Measurements from ENCODE around the gene ZNF385C.

ZNF385C gene

DNA sequence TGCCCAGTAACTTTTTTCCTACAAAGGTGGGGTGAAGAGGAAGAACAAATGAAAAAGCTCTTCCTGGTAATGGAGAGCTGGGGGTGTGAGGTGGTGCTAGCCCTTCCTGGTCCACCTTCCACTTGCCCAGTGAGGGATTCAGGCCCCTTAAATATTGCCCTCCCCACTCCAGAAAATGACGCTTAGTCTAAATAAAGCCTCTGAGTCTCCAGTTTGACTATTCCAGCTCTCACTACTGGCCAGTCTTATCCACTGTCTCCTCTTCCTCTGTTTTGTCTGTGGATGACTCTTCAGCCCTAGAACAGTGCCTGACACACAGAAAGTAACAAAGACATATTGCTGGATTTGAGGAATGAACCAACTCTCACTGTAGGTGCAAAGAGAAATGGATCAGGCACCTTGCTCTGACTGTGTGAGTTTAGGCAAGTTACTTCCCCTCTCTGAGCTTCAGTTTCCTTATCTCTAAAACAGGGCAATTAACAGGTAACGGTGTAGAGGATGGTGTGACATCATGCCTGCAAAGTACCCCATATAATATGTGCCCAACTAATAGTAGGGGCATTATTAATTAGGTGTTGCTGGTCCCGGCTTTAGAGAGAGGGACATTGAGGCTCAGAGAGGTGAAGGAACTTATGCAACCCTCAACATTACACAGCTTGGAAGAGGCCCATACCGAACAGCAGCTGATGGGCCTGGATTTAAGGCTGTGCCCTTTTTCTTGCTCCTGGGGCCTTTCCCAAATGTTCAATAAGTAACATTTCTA is 21.3 kb downstream of the ZNF385C start:
- no peak for DNase-seq (ENCODE audit: low read depth)
- TF ChIP-seq, protein P1, sequence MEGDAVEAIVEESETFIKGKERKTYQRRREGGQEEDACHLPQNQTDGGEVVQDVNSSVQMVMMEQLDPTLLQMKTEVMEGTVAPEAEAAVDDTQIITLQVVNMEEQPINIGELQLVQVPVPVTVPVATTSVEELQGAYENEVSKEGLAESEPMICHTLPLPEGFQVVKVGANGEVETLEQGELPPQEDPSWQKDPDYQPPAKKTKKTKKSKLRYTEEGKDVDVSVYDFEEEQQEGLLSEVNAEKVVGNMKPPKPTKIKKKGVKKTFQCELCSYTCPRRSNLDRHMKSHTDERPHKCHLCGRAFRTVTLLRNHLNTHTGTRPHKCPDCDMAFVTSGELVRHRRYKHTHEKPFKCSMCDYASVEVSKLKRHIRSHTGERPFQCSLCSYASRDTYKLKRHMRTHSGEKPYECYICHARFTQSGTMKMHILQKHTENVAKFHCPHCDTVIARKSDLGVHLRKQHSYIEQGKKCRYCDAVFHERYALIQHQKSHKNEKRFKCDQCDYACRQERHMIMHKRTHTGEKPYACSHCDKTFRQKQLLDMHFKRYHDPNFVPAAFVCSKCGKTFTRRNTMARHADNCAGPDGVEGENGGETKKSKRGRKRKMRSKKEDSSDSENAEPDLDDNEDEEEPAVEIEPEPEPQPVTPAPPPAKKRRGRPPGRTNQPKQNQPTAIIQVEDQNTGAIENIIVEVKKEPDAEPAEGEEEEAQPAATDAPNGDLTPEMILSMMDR (IDR thresholded peaks at IDR 0.05; ENCODE audit: low read depth, low read length), result no peak
- TF ChIP-seq, protein P2, sequence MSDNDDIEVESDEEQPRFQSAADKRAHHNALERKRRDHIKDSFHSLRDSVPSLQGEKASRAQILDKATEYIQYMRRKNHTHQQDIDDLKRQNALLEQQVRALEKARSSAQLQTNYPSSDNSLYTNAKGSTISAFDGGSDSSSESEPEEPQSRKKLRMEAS (IDR thresholded peaks at IDR 0.05; ENCODE audit: low read depth, low read length), result no peak
- TF ChIP-seq MYC (IDR thresholded peaks at IDR 0.05; ENCODE audit: low read depth, low read length) (no peak), POLR2A (IDR thresholded peaks at IDR 0.05; ENCODE audit: extremely low read depth, insufficient read length) (no peak)
- no peak overlapping the region for H3K4me3 ChIP-seq (ENCODE audit: low read depth, low read length)

DNA sequence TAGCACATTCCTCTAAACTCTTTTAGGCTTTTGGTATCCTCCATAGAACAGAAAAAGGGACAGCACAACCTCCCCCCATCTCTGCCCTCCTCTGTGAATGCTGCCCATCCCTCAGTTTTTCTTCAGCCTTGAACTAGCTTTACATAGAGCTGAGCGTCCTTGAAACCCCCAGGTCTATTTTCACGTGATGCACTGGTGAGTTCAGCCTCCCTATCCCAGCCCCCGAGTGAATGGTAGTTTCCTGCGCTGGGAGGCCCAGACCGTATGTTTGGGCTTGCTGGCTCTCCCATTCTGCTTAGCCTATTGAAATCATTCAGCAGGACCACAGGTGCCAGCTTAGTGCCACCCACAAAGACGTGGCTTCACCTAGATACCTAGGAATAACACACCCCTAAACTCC is 22.5 kb downstream of the ZNF385C start:
- TF ChIP-seq, protein P1 (IDR thresholded peaks at IDR 0.05; ENCODE audit: low read depth, low read length), result no peak
- no peak for TF ChIP-seq POLR2A (IDR thresholded peaks at IDR 0.05; ENCODE audit: extremely low read depth, insufficient read length)
- TF ChIP-seq, protein P2 (IDR thresholded peaks at IDR 0.05; ENCODE audit: low read depth, low read length), result no peak
- no peak for TF ChIP-seq MYC (IDR thresholded peaks at IDR 0.05; ENCODE audit: low read depth, low read length)
- no peak overlapping the region for H3K4me3 ChIP-seq (ENCODE audit: low read depth, low read length)
- DNase-seq (ENCODE audit: low read depth), result no peak

DNA sequence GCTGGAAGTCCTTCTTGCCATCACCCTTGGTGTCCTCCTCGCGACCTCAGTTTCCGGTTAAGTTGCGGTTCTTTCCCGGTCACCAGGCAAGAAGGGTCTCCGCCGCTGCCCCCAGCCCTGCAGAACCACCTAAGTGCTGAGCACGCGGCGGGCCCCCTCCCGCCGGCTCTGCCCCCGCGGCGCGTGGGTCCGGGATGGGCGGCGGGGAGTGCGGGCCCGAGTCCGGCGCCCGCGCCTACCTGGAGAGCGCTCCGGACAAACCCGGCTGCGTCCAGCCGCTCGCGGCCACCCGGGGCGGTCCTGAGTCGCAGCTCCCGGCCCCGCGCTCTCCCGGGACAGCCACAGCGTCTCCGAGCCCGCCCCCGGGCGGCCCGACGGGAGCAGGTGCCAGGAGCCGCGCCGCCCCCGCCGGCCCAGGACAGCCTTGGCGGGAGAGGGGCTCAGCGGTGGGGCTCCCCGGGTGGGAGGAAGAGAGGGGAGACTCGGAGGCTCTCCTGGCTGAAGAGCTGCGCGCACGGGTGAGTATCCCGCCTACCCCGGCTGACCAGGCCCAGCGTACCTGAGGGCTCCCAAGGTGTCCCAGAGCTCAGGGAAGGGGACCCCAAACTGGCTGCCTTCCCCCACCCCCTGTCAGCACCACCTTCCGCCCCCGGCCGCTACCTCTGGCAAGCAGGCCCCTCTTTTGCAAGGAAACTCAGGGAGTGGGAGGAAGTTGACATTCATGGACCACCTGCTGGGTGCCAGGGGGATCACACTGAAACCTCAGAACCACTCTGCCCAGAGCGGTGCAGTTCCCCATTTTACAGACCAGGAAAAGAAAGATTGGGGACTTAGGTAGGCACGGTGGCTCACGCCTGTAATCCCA is 25.7 kb downstream of the ZNF385C start:
- peak overlapping the region; percentile 42 for H3K4me3 ChIP-seq (ENCODE audit: low read depth, low read length)
- DNase-seq (ENCODE audit: low read depth), result peak; percentile 80
- TF ChIP-seq, protein P2 (IDR thresholded peaks at IDR 0.05; ENCODE audit: low read depth, low read length), result no peak

DNA sequence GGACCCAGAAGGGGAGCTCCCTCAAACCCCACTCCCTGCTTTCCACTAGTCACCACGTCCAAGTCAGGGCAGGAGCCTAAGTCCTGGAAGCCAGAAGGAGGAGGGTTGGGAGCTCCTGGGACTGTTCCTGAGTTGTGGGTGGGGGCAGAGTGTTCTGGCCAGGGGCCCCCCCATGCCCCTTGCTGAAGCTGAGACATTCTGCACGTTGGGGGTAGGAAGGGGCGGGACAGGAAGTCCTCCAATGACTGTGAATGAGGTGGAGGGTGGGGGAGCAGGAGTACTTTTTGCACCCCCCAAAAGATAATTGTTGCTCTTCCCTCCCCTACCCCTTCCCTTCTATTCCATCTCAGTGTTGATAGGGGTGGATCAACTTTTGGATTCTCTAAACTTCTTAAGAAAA is 26.5 kb downstream of the ZNF385C start:
- DNase-seq (ENCODE audit: low read depth), result peak; percentile 43
- TF ChIP-seq MYC (IDR thresholded peaks at IDR 0.05; ENCODE audit: low read depth, low read length), result no peak
- TF ChIP-seq, protein P1 (IDR thresholded peaks at IDR 0.05; ENCODE audit: low read depth, low read length), result no peak
- no peak for TF ChIP-seq POLR2A (IDR thresholded peaks at IDR 0.05; ENCODE audit: extremely low read depth, insufficient read length)
- TF ChIP-seq, protein P2 (IDR thresholded peaks at IDR 0.05; ENCODE audit: low read depth, low read length), result no peak
- H3K4me3 ChIP-seq (ENCODE audit: low read depth, low read length), result peak overlapping the region; percentile 42

DNA sequence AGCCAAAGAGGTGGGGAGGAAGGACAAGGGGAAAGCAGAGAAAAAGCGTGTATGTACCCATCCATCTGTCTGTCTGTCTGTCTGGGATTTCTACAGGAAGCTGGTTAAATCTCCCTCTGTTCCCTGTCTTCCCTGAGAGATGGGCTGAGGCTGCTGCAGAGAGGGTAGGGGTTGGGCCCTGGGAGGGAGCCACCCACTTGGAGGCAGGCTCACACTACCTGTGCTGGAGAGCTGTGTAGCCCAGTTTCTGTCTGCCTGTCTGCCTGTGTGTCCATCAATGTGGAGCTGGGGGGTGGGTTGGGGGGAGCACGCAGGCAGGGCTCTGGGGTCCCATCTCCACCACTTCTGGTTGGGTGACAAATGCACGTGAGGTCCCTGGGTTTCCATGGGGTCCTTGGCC is 29.3 kb downstream of the ZNF385C start:
- TF ChIP-seq, protein P1 (IDR thresholded peaks at IDR 0.05; ENCODE audit: low read depth, low read length), result no peak
- TF ChIP-seq POLR2A (IDR thresholded peaks at IDR 0.05; ENCODE audit: extremely low read depth, insufficient read length) (no peak), MYC (IDR thresholded peaks at IDR 0.05; ENCODE audit: low read depth, low read length) (no peak)
- TF ChIP-seq, protein P2 (IDR thresholded peaks at IDR 0.05; ENCODE audit: low read depth, low read length), result no peak
- H3K4me3 ChIP-seq (ENCODE audit: low read depth, low read length), result no peak overlapping the region
- DNase-seq (ENCODE audit: low read depth), result no peak

Measured in NB4 (cell line).